Hepatocyte (in vitro differentiated cells): ENCODE results near the gene CENPA.

ENCODE experiments used
- EZH2 ChIP-seq: fragments of 200-600 bp; sonication (generic); IDR thresholded peaks from 2 replicates; pipeline ENCODE4 v1.6.1; 2016; ENCODE audit warnings: antibody characterized with exemption, mild to moderate bottlenecking, borderline replicate concordance
- EZH2phosphoT487 ChIP-seq: fragments of 200-600 bp; sonication (generic); IDR thresholded peaks from one replicate; pipeline ENCODE4 v1.6.1; 2018; ENCODE audit warnings: antibody characterized with exemption, mild to moderate bottlenecking, low read depth, moderate library complexity; ENCODE audit not compliant: unreplicated experiment, severe bottlenecking
- TF ChIP-seq, protein P1 (sequence below): fragments of 200-600 bp; sonication (generic); IDR thresholded peaks from 2 replicates; pipeline ENCODE4 v1.5.1; 2016; ENCODE audit warnings: antibody characterized with exemption, mild to moderate bottlenecking; ENCODE audit not compliant: poor library complexity

DNA sequence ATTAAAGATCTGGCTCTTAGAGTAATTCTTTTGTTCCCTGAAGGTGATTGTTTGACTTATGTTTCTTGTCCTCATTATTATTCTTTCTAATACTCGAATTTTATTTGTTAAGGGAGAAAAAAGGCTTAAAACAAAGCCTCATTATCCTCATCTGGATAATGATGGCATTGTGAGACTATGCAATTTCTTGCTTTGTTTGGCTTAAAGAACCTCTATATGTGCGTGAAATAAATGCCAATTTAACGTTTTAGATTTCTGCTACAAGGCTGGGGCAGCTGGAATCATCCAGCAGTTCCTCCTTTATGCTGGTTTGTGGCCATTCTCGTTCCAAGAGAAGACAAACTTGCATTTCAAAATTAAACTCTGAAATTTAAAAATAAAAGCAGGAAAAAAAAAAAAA lies 57.2 kb downstream of the CENPA start:
- TF ChIP-seq, protein P1, sequence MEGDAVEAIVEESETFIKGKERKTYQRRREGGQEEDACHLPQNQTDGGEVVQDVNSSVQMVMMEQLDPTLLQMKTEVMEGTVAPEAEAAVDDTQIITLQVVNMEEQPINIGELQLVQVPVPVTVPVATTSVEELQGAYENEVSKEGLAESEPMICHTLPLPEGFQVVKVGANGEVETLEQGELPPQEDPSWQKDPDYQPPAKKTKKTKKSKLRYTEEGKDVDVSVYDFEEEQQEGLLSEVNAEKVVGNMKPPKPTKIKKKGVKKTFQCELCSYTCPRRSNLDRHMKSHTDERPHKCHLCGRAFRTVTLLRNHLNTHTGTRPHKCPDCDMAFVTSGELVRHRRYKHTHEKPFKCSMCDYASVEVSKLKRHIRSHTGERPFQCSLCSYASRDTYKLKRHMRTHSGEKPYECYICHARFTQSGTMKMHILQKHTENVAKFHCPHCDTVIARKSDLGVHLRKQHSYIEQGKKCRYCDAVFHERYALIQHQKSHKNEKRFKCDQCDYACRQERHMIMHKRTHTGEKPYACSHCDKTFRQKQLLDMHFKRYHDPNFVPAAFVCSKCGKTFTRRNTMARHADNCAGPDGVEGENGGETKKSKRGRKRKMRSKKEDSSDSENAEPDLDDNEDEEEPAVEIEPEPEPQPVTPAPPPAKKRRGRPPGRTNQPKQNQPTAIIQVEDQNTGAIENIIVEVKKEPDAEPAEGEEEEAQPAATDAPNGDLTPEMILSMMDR, result no peak
- TF ChIP-seq EZH2, result no peak
- TF ChIP-seq EZH2phosphoT487, result no peak
